HG03139 (cell line): ENCODE data around the gene FAM174C.
"Not testable (repeated sequence)": the region's sequence is repeated elsewhere in the genome, so short reads cannot be mapped to it uniquely, and the experiment has no call there.

ENCODE experiments used
- ATAC-seq: cut with Tn5 transposase; IDR thresholded peaks from one replicate; pipeline ENCODE4 v1.9.1; 2021; ENCODE audit not compliant: unreplicated experiment

The FAM174C gene

GRCh38 chr19:1317274-1318003, 42.1 kb downstream of the FAM174C start:
- ATAC-seq: no peak

- ATAC-seq: no peak
Observed at GRCh38 chr19:1318678-1319471, 43.5 kb downstream of the FAM174C start.

GRCh38 chr19:1320282-1320650, 44.9 kb downstream of the FAM174C start:
- ATAC-seq: not testable (repeated sequence)

GRCh38 chr19:1321539-1321938, 46.2 kb downstream of the FAM174C start:
- ATAC-seq: no peak

GRCh38 chr19:1322198-1322981, 47.1 kb downstream of the FAM174C start:
- no peak for ATAC-seq

- no peak for ATAC-seq
Observed at GRCh38 chr19:1324249-1324805, 49.0 kb downstream of the FAM174C start.

GRCh38 chr19:1324806-1325567, 49.7 kb downstream of the FAM174C start:
- no peak for ATAC-seq

- ATAC-seq: no peak
Observed at GRCh38 chr19:1325568-1326294, 50.4 kb downstream of the FAM174C start.

GRCh38 chr19:1327125-1327524, 51.8 kb downstream of the FAM174C start:
- no peak for ATAC-seq
